ENCODE results near the gene PATJ. TPM values are rescaled to one million over a fixed set of nuclear protein-coding genes. Genes with fewer than 3 reads are reported as not detected.
A peak's percentile ranks its signal among the peaks of the same experiment; 100 is the strongest.

PATJ gene
- total RNA-seq, 4 donors from 2014 or later: 25.7 to 37.4 (median 31.8) TPM

DNA sequence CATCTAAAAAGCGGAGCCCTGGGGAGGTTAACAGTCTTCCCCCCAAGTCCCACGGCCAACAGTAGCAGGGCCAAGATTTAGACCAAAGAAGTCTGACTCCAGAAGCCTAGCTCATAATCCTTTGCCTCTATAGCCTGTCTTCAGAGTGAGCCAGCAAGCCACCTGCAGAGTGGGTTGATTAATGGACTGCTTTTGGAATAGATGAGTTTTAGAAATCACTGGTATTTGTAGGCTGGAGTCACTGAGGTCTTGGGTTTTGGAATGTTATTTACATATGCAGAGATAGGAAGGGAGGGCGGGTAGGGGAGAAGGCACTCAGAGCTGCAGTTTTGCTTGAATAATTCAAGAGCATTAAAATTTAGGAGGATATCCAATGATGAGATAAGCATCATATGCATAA, 361.6 kb downstream of the PATJ start:
- no peak overlapping the region for H3K4me3 ChIP-seq
- intact Hi-C loops (cut with DNase I): no loop called here
- H3K9me3 ChIP-seq: no peaks in the 10 kb centered on the region
- H3K27me3 ChIP-seq: no peaks in the 10 kb centered on the region
- no peak for DNase-seq (ENCODE audit: extremely low spot score)
- H3K36me3 ChIP-seq: no peaks in the 10 kb centered on the region
- TF ChIP-seq POLR2A (IDR thresholded peaks at IDR 0.05; ENCODE audit: low read depth): no peak
- no peak for TF ChIP-seq POLR2AphosphoS5 (IDR thresholded peaks at IDR 0.05)
- TF ChIP-seq CTCF (IDR thresholded peaks at IDR 0.05): no peak
- no peak for TF ChIP-seq EP300 (IDR thresholded peaks at IDR 0.05)
- WGBS: 89% methylated on average over 3 of the region's 3 CpGs
- H3K4me1 ChIP-seq: no peaks in the 10 kb centered on the region
- H3K27ac ChIP-seq (replicated peaks in 1 of 4): no peak overlapping the region

DNA sequence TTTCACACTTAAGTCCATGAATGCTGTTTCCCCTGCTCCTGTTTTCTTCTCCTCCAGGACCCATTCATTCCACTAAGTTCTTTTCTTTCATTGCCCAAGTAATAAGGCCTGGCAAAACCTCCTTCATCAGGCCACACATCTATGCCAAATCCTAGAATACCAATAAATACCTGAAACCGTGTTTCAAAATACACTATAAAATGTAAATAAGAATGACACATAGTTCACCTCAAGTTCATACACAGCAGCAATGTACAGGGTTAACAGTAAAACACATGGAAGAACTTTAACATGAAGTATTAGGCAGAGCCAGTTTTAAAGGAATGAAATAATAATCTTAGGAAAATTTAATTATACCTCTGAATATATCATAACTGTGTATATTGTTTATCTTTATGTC, 365.6 kb downstream of the PATJ start:
- Histone ChIP-seq H3K4me3 (no peak overlapping the region), H3K27ac (replicated peaks in 1 of 4) (no peak overlapping the region), H3K9me3 (no peaks in the 10 kb centered on the region), H3K4me1 (peaks cover 0 to 5% (median 0%) of the 10 kb centered on the region in 4 donors), H3K36me3 (no peaks in the 10 kb centered on the region), H3K27me3 (no peaks in the 10 kb centered on the region)
- WGBS: 66% methylated on average over 1 of the region's 1 CpG
- TF ChIP-seq POLR2A (IDR thresholded peaks at IDR 0.05; ENCODE audit: low read depth) (no peak), EP300 (IDR thresholded peaks at IDR 0.05) (no peak), POLR2AphosphoS5 (IDR thresholded peaks at IDR 0.05) (no peak), CTCF (IDR thresholded peaks at IDR 0.05) (no peak)
- intact Hi-C loops (cut with DNase I): no loop called here
- no peak for DNase-seq (ENCODE audit: extremely low spot score)

DNA sequence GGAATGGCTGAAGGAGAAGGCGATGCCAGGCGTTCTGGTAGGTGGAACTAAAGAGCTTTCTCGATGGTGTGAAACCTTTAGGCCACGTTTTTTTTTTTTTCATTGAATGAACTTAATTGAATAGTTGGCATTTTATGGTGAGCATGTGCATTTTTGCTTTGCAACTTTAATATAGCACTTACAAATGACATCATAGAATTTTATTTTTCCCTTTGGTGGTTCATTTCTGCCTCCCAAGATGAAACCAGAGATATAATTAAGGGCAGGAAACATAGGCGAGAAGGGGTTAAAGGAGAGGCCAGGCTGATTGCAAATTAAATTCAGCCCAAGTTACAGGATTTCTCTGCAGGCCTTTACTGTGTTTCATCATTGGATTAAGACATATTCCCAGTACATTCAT, 366.8 kb downstream of the PATJ start:
- Histone ChIP-seq H3K4me1 (peaks cover 0 to 5% (median 0%) of the 10 kb centered on the region in 4 donors), H3K27me3 (no peaks in the 10 kb centered on the region), H3K27ac (replicated peaks in 1 of 4) (no peak overlapping the region), H3K36me3 (no peaks in the 10 kb centered on the region), H3K4me3 (no peak overlapping the region), H3K9me3 (no peaks in the 10 kb centered on the region)
- no peak for DNase-seq (ENCODE audit: extremely low spot score)
- 90% methylated on average over 5 of the region's 5 CpGs for WGBS
- no peak for TF ChIP-seq POLR2A (IDR thresholded peaks at IDR 0.05; ENCODE audit: low read depth)
- no peak for TF ChIP-seq POLR2AphosphoS5 (IDR thresholded peaks at IDR 0.05)
- TF ChIP-seq CTCF (IDR thresholded peaks at IDR 0.05): no peak
- no peak for TF ChIP-seq EP300 (IDR thresholded peaks at IDR 0.05)
- intact Hi-C loops (cut with DNase I): no loop called here

- TF ChIP-seq POLR2A (IDR thresholded peaks at IDR 0.05; ENCODE audit: low read depth) (no peak), POLR2AphosphoS5 (IDR thresholded peaks at IDR 0.05) (peak in 1 of 2 donors; percentile 12)
- intact Hi-C loops (cut with DNase I): no loop called here
- 73% methylated on average over 11 of the region's 11 CpGs for WGBS
- DNase-seq (ENCODE audit: extremely low spot score): no peak
- Histone ChIP-seq H3K36me3 (no peaks in the 10 kb centered on the region), H3K9me3 (no peaks in the 10 kb centered on the region), H3K4me3 (no peak overlapping the region), H3K27ac (replicated peaks in 1 of 4) (no peak overlapping the region), H3K4me1 (peaks cover 0 to 5% (median 0%) of the 10 kb centered on the region in 4 donors), H3K27me3 (no peaks in the 10 kb centered on the region)
Observed at GRCh38 chr1:62110198-62110817, 368.0 kb downstream of the PATJ start.

DNA sequence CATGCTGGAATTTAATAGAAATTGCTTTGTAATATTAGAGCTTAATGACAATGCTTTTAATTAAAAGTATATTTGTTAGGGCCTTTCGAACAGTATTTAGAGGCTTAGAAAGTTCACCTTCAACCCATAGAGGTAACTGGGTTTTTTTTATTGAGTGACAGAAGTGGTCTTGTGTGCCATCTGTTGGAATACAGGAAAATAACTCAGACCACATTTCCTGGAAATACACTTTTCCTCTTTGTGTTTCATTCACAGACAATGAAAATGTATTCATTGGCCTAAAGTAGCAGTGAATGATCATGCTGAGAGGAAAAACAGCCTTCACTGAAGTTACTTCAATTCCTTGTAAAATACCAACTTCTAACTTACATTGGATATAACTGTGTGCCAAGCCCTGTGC, 368.8 kb downstream of the PATJ start:
- Histone ChIP-seq H3K27ac (replicated peaks in 1 of 4) (no peak overlapping the region), H3K36me3 (no peaks in the 10 kb centered on the region), H3K27me3 (no peaks in the 10 kb centered on the region), H3K4me3 (no peak overlapping the region), H3K9me3 (no peaks in the 10 kb centered on the region), H3K4me1 (peaks cover 0 to 5% (median 0%) of the 10 kb centered on the region in 4 donors)
- no peak for DNase-seq (ENCODE audit: extremely low spot score)
- intact Hi-C loops (cut with DNase I): no loop called here
- TF ChIP-seq POLR2A (IDR thresholded peaks at IDR 0.05; ENCODE audit: low read depth) (no peak), EP300 (IDR thresholded peaks at IDR 0.05) (no peak), POLR2AphosphoS5 (IDR thresholded peaks at IDR 0.05) (no peak), CTCF (IDR thresholded peaks at IDR 0.05) (no peak)
- 91% methylated on average over 1 of the region's 1 CpG for WGBS

Measured in esophagus muscularis mucosa (tissue), 4 donors.